ENCODE data around the gene PORCN.

- TF ChIP-seq EZH2 (IDR thresholded peaks at IDR 0.05; ENCODE audit: low read length) = no peak
- TF ChIP-seq CTCF (optimal IDR thresholded peaks at IDR 0.05 in 1 of 3, IDR thresholded peaks at IDR 0.05 in 1 of 3, conservative IDR thresholded peaks at IDR 0.05 in 1 of 3; ENCODE audit: extremely low read depth in 1 of 3, insufficient read depth in 2 of 3, low read length in 3 of 3) = no peak
These were observed 7.0 kb downstream of the PORCN start for GRCh38 chrX:48515842-48516241.

Measured in keratinocyte (primary cell).